Ecto neural progenitor cell (in vitro differentiated cells): ENCODE results near the gene PAM.

Source experiments
- DNase-seq: peaks from one replicate; pipeline ENCODE4 v3.0.0-alpha.2; 2018; ENCODE audit warnings: low spot score

The PAM gene

GRCh38 chr5:102815084-102815483 lies 60.0 kb downstream of the PAM start:
- DNase-seq: no peak

- no peak for DNase-seq
Measured at GRCh38 chr5:102815540-102816332, 60.6 kb downstream of the PAM start.

- no peak for DNase-seq
Measured at GRCh38 chr5:102818345-102818744, 63.2 kb downstream of the PAM start.

GRCh38 chr5:102818934-102819333 lies 63.8 kb downstream of the PAM start:
- no peak for DNase-seq

DNA sequence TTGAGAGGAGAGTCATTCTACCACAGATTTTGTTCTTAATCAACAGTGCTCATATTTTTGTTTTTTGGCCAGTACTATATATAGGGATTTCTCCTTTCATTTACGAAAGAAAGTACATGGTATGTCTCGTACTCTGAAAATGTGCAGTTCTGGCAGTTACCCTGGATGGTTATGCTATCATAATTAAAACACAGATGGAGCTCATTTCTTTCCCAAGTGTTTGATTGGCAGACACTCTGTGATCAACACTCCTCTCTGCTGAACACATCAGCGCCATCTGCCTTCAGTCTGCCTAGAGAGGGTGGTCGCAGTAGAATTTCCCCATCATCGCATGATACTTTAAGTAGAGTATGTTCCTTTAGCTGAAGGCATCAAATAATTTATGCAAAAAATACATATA lies 64.5 kb downstream of the PAM start:
- no peak for DNase-seq

DNA sequence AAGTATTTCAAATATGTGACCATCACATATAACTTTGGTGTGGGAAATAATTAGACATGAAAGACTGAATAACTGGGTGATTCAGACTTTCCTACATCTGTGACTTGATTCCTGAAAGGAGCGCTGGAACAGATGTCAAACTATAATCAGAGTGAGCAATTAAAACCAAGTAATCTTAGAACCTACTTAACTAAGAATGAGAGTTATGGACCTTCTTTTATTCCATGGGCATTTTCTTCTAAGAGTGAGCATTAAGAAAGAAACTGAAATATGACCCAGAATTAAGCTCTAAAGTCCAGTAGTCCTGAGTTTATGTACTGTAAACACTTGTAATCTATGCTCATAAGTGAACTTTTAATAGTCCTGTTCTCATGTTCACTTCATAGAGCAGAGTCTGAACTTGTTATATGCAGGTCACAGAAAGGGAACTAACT lies 68.4 kb downstream of the PAM start:
- no peak for DNase-seq

- DNase-seq: no peak
Measured at GRCh38 chr5:102826629-102827028, 71.5 kb downstream of the PAM start.

DNA sequence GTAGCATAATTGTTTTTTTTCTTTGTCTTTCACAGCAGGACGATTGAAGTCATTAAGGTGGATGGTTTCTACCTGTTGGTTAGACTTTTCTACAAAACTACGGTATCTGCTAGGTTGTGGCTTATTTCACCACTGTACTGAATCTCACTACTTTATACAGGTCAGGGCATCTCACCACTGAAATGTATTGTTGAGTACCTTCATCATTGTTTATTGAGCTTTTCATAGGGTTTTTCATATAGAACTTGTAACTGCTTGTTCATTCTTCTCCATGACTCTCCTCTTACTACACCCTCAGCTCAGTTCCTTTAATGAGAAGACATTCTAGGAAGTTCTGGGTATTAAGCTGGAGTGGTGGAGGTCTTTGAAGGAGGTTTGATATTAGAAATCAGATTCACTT lies 75.1 kb downstream of the PAM start:
- no peak for DNase-seq

GRCh38 chr5:102832445-102832844 lies 77.3 kb downstream of the PAM start:
- DNase-seq: no peak

DNA sequence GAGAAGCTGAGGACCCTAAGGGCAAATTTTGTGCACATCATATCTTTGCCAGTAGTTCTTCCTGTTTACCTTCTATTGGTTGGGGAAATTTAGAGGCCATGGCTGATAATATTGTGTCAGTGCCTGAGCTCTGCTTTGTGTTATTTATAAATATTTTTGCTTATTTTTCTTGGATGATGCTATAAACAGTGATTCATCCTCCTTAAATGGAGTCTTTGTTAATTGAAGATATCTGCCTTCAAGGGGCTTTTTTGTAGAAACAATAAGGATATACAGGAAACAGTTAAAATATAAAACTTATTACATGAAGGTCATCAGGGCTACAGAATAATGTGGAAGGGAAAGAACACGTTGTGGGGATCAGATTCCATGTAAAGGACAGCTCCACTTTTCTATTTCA lies 78.0 kb downstream of the PAM start:
- no peak for DNase-seq

- DNase-seq: no peak
Measured at GRCh38 chr5:102834438-102834964, 79.4 kb downstream of the PAM start.

GRCh38 chr5:102835717-102836116 lies 80.6 kb downstream of the PAM start:
- DNase-seq: no peak

- no peak for DNase-seq
Measured at GRCh38 chr5:102841021-102841420, 85.9 kb downstream of the PAM start.

GRCh38 chr5:102843997-102844396 lies 88.9 kb downstream of the PAM start:
- DNase-seq: no peak

DNA sequence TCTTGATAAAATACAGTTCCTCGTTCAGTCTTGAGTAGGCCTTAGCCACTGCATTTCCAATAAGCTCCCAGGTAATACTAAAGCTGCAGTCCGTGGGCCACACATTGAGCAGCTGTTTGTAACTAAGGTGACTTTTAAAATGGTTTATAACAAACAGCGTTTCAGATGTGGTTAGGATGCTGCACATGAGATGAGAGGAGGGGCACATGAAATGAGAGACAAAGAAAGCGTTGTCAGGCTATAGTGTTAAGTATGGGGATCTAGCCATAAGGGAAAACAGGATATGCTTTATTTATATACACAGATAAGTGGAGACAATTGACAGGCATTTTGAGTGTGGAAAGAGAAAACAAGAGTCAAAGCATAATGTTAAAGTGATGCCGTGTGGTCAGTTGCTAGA lies 89.9 kb downstream of the PAM start:
- no peak for DNase-seq

DNA sequence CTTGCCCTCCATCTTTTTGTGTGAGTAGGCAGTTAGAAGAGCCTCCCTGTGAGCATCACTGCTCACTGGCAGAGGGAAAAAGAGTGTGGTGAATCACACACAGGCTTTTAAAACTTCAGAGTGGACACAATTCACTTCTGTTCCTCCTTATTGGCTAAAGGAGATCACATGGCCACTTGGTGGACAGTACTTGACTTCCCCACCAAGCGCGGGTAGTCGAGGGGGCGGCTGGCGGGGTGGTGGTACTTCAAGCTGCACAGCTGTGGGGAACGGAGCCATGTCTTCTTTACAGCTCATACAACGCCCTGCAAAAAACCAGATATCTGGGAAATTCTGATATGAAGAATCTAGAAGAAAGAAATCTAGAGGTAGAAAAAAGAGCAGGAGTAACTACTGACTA lies 95.4 kb downstream of the PAM start:
- DNase-seq: no peak

DNA sequence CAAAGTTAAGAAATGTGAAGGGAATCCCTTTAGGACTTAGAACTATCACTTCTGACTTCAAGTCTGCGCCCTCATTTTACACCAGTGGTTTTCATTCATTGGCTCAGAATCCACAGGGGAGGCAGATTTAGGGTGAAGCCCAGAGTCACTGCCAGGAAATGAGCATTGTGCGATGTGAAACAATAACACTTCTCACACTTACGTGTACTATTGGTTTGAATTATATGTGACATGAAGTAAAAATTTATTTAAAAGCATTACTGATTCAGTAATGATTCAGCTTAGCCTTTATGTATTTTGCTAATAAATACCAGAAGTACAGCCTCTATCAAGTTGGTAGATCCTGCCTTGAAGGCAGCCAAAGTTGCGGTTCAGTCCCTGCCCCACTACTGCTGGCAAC lies 98.6 kb downstream of the PAM start:
- no peak for DNase-seq

GRCh38 chr5:102855681-102856388 lies 100.7 kb downstream of the PAM start:
- no peak for DNase-seq

- no peak for DNase-seq
Measured at GRCh38 chr5:102856389-102856777, 101.3 kb downstream of the PAM start.

DNA sequence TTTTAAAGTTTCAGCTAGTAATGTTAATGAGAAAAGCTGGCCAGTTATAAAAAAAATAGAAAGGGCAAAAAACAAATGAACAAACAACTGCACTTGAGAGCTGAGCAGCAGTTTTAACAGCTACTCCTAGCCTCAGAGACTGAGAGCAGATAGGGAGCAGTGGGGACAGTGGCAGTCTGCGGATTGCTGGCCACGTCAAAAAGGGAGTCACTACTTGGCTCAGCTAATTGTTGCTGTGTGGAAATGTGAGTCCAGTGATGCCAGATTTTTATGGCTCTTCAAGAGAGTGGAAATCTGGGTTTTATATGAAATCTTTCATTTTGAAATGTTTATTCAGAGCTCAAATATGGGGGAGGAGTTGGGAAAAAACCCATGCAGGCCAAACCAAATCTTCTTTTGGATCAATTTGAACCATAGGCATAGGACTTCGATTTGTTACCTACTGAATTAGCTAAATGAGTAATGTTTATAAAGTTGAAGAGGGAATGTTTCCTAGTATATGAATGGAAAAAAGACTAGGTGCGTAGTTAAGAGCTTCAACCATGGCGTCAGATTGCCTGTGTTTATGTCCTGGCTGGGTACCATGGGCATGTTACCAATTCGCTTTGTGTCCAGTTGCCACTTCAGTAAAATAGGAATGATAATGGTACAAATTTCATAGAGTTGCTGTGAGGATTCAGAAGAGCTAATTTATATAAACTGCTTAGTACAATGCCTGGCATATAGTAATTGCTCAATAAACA lies 102.1 kb downstream of the PAM start:
- DNase-seq: no peak

- no peak for DNase-seq
Measured at GRCh38 chr5:102858221-102858620, 103.1 kb downstream of the PAM start.

DNA sequence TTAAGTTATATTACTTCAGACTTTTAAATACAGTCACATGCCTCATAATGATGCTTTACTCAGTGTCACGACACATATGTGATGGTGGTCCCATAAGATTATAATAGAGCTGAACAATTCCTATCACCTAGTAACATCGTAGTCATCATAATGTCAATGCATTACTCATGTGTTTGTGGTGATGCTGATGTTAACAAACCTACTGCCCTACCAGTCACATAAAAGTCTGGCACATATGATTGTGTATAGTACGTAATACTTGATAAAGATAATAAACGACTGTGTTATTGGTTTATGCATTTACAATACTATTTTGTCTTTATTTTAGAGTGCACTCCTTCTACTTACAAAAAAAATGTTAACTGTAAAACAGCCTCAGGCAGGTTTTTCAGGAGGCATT lies 103.7 kb downstream of the PAM start:
- no peak for DNase-seq

GRCh38 chr5:102860035-102860434 lies 104.9 kb downstream of the PAM start:
- no peak for DNase-seq
